HG03159 (cell line): Measurements from ENCODE around the gene OXLD1.

Experiments
- ATAC-seq: cut with Tn5 transposase; IDR thresholded peaks from one replicate; pipeline ENCODE4 v1.9.1; 2021; ENCODE audit warnings: mild to moderate bottlenecking, moderate library complexity; ENCODE audit not compliant: unreplicated experiment

The OXLD1 gene

DNA sequence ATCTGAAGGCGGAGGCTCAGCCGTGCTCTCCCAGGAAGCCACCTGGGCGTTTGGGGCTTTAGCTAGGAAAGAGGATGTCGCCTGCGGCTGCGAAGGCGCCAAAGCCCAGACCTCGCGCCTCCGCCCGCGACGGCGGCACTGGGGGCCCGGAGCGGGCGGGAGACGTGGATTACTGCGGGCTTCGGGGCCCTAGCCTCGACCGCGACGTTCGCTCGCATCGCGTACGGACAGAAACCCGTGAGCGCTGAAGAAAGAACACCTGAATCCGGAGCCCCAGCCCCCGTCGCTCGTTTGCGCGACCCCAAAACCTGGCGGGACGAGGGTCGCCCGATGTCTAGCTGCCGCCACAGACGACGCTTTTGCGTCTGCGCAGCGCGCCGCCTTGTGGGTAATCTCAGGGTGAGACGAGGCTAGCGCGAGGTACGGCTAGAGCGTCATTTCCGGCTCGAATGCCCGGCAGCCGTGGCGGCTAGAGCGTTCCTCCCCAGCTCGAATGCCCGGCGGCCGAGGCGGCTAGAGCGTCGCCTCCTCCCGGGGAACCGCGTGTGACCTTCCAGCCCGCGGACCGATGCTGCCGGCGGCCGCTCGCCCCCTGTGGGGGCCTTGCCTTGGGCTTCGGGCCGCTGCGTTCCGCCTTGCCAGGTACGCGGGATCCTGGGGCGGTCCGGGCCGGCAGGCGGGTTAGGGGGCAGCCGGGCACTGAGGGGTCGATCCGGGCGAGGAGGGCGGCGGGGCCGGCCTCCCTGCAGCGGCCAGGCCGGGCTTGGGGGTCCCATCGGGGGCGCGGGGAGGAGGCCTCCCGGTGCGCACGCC lies 36.7 kb upstream of the OXLD1 start, which contains the start of gene MRPL12:
Gene MRPL12 (plus strand): TSS at position 434 of the 813 bp plus-strand sequence. CDS start 135 bp downstream, at position 569.
- peak; percentile 82 for ATAC-seq

- no peak for ATAC-seq
Observed at GRCh38 chr17:81701288-81702071, 35.1 kb upstream of the OXLD1 start.

DNA sequence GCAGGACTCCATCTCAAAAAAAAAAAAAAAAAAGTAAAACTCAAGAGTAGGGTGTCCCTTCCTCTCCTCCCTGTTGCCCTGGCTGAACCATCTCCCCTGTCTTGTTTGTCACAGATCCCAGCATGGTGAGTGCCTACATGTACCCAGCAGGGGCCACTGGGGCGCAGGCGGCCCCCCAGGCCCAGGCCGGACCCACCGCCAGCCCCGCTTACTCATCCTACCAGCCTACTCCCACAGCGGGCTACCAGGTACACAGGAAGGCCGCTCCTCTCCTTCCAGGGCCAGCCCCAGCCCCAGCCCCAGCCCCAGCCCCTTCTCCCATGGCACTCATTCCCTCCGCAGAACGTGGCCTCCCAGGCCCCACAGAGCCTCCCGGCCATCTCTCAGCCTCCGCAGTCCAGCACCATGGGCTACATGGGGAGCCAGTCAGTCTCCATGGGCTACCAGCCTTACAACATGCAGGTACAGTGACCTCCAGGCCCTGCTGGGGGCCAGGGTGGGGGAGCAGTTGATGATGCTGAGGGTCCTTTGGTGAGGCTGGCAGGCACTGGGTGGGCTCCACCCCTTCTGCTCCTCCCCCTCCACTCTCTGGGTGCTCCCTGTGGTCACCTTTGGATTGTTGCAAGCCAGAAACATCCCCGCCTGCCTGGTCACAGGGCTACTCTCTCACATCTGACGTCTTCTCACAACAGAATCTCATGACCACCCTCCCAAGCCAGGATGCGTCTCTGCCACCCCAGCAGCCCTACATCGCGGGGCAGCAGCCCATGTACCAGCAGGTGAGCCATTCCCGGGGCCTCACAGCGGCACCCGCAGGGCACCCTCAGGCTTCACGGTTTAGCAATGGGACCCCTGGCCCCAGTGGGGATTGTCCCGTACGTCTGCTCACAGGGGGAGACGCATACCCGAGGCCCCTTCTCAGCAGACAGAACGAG lies 34.2 kb upstream of the OXLD1 start:
- no peak for ATAC-seq

- no peak for ATAC-seq
Observed at GRCh38 chr17:81697261-81698044, 31.0 kb upstream of the OXLD1 start.

GRCh38 chr17:81696218-81696941 lies 30.0 kb upstream of the OXLD1 start:
- no peak for ATAC-seq

- ATAC-seq = no peak
Observed at GRCh38 chr17:81695801-81696200, 29.4 kb upstream of the OXLD1 start.

DNA sequence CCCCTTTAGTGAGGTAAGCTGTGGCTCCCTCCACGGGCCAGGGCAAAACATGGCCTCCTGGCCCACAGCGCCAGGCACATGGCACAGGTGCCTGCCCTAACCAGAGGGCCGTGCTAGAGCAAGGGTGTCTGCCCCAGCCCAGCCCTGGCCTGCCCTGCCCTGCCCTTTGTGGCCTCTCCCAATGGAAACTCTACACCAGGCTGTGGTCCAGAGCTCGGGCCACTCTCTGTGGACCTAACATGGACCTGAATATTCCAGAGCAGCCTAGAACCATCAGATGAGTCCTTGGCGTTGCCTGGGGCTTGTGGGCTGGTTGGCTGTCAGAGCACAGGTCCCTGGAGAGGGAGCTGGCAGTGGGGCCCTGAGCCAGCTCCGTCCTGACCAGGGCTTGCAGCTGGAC lies 28.8 kb upstream of the OXLD1 start:
- ATAC-seq = no peak

- ATAC-seq = no peak
Observed at GRCh38 chr17:81694810-81695209, 28.4 kb upstream of the OXLD1 start.

GRCh38 chr17:81693509-81694210 lies 27.3 kb upstream of the OXLD1 start:
- ATAC-seq = no peak

- no peak for ATAC-seq
Observed at GRCh38 chr17:81691608-81692007, 25.2 kb upstream of the OXLD1 start.

DNA sequence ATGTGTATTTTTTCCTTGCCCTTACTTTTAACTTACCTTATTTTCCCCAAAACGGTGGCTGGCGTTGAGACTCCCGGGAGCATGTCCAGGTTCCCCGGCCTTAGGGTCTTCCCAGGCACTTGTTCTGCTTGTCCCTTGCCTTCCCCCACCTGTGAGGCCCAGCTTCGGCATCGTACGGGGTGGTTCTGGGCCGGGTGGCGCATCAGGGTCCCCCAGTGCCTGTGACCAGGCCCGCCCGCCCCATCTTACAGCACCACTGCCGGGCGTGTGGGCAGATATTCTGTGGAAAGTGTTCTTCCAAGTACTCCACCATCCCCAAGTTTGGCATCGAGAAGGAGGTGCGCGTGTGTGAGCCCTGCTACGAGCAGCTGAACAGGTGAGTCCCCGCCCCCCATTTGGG lies 24.8 kb upstream of the OXLD1 start:
- no peak for ATAC-seq

DNA sequence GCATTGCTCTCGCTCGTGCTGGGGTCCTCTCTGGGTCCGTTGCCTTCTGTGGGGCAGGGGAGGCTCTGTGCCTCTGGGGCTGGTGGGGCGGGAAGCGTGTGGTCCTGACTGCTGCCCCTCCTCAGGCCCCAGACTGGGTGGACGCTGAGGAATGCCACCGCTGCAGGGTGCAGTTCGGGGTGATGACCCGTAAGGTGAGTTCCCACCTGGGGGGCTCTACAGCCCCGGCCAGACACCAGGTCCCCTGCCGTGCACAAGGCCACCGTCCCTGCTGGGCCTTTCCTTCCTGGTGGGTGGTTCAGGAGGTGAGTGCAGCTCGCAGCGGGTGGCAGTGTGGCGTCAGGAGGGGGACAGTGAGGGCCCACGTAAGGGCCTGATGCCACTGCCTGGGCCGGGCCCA lies 24.1 kb upstream of the OXLD1 start:
- no peak for ATAC-seq

DNA sequence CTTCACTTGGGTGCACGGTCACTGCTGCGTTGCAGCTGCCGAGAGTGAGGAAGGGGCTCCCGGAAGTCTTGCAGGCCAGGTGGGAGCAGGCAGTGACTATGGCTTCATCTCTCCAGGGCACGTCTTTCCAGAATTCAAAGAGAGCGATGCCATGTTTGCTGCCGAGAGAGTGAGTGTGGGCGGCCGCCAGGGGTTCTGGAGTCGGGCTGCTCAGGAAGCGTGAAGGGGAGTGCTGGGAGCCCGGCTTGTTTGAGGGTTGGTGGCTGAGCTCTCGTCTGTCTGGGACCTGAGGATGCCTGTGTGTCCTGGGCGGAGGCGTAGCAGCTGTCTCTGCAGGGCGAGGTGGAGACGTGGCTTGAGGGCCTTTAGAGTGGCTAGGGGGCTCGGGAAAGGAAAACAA lies 23.7 kb upstream of the OXLD1 start:
- ATAC-seq = no peak

GRCh38 chr17:81688616-81689015 lies 22.2 kb upstream of the OXLD1 start:
- ATAC-seq = no peak

GRCh38 chr17:81687770-81688541 lies 21.6 kb upstream of the OXLD1 start:
- ATAC-seq = no peak

GRCh38 chr17:81686614-81687013 lies 20.2 kb upstream of the OXLD1 start:
- ATAC-seq = no peak

DNA sequence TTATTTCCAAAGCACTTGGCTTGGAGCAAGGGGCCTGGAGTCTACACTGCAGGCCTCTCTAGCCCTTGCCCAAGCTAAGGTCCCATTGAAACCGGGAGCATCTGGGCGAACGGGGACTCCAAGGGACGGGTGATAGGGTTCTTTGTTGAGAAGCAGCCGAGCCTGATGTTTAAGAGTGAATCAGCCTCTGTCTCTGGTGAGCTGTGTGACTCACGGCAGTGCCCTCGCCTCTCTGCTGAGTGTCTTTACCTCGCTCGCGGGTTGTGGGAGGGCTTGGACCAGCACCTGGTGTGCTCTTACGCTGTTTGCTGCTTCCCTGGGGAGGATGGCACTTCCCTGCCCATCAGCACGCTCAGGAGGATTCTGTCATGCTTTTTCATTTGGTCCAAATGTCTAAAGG lies 18.7 kb upstream of the OXLD1 start:
- ATAC-seq = no peak

DNA sequence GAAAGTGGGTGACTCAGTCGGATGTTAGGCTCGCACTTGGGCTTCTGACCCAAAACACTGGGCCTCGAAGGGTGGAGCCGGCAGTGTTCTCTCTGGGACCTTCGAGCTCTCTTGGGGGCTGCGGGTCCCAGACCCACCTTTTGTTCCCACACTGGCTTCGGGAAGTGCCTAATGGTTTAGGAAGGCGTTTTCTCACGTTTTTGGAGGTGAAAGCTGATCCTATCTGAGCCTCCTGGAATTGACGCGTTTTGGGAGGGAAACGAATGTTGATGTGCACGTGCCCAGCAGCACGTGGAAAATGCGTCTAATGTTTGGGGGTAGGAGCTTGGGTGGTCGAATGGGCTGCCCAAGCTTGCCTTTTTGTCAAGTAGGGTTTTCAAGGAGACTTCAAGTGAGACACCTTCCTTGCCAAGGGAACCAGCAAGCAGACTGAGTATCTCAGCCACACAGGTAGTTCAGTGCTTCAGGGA lies 18.1 kb upstream of the OXLD1 start:
- no peak for ATAC-seq
